DOHH2 (cell line): ENCODE data around the gene VASH1.

Source experiments
- CTCF ChIP-seq: fragments of 200-600 bp; sonication (generic); IDR thresholded peaks from one replicate; pipeline ENCODE4 v1.5.1; 2014; ENCODE audit warnings: antibody characterized with exemption, mild to moderate bottlenecking, low read depth, low read length; ENCODE audit not compliant: poor library complexity, severe bottlenecking
- EZH2phosphoT487 ChIP-seq: fragments of 200-600 bp; sonication (generic); IDR thresholded peaks from 2 replicates; pipeline ENCODE4 v1.6.1; 2017; ENCODE audit warnings: borderline replicate concordance, mild to moderate bottlenecking, antibody characterized with exemption, low read length, moderate library complexity, mixed read lengths

- TF ChIP-seq CTCF (no peak), EZH2phosphoT487 (no peak)
Measured at GRCh38 chr14:76768671-76769500, 7.6 kb downstream of the VASH1 start.
